Esophagus muscularis mucosa (tissue), 4 donors: Measurements from ENCODE around the gene POMT1.

Experiments used
- CTCF ChIP-seq, 3 experiments: fragments of 200-600 bp in 2 of 3; fragments of 450-650 bp in 1 of 3; sonication (generic) in 2 of 3; IDR thresholded peaks; one replicate each; pipeline ENCODE4 v1.5.1; 2017 to 2019; ENCODE audit warnings: antibody characterized with exemption in 3 of 3, mild to moderate bottlenecking in 2 of 3, moderate library complexity in 1 of 3
- EP300 ChIP-seq: sonication (generic); formaldehyde crosslinking; IDR thresholded peaks from one replicate; pipeline ENCODE4 v1.6.1; 2017; ENCODE audit warnings: antibody characterized with exemption
- POLR2A ChIP-seq: fragments of 450-650 bp; IDR thresholded peaks from one replicate; pipeline ENCODE4 v1.6.1; 2017; ENCODE audit warnings: antibody characterized with exemption, moderate library complexity, mild to moderate bottlenecking, low read depth
- POLR2AphosphoS5 ChIP-seq, 2 donors: sonication (generic); formaldehyde crosslinking; IDR thresholded peaks; one replicate each; pipeline ENCODE4 v1.6.1; 2017; ENCODE audit warnings: antibody characterized with exemption in 2 of 2

- TF ChIP-seq CTCF (IDR thresholded peaks at IDR 0.05) (no peak), EP300 (no peak), POLR2A (no peak), POLR2AphosphoS5 (IDR thresholded peaks at IDR 0.05) (no peak)
Measured at GRCh38 chr9:131459056-131459455, 43.7 kb upstream of the POMT1 start.
